22Rv1 (cell line): ENCODE results near the gene ZBTB32.

ENCODE experiments used
- ZFX ChIP-seq: fragments of 450-650 bp; IDR thresholded peaks from 2 replicates; pipeline ENCODE4 v1.6.1; 2017; ENCODE audit warnings: antibody characterized with exemption, borderline replicate concordance
- TF ChIP-seq, protein P1 (sequence below): fragments of 450-650 bp; IDR thresholded peaks from 2 replicates; pipeline ENCODE4 v1.5.1; 2017; ENCODE audit warnings: mild to moderate bottlenecking

DNA sequence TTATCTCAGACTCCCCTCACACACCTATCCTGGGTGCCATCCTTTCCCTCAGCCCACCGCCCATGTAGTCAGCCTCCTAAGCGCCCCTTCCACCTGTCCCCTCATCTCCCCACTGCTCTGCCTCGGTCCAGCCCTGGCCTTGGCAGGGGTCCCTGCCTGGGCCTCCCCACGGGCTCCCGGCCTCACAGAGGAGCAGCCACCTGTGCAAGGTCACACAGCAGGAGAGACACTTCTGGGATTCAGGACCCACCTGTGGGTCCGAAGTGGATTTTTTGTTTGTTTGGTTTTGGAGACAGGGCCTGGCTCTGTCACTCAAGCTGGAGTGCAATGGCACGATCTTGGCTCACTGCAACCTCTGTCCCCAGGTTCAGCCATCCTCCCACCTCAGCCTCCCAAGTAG lies 38.8 kb upstream of the ZBTB32 start:
- TF ChIP-seq, protein P1, sequence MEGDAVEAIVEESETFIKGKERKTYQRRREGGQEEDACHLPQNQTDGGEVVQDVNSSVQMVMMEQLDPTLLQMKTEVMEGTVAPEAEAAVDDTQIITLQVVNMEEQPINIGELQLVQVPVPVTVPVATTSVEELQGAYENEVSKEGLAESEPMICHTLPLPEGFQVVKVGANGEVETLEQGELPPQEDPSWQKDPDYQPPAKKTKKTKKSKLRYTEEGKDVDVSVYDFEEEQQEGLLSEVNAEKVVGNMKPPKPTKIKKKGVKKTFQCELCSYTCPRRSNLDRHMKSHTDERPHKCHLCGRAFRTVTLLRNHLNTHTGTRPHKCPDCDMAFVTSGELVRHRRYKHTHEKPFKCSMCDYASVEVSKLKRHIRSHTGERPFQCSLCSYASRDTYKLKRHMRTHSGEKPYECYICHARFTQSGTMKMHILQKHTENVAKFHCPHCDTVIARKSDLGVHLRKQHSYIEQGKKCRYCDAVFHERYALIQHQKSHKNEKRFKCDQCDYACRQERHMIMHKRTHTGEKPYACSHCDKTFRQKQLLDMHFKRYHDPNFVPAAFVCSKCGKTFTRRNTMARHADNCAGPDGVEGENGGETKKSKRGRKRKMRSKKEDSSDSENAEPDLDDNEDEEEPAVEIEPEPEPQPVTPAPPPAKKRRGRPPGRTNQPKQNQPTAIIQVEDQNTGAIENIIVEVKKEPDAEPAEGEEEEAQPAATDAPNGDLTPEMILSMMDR: no peak
- TF ChIP-seq ZFX: no peak
